ENCODE data around the gene REEP1.

The REEP1 gene

DNA sequence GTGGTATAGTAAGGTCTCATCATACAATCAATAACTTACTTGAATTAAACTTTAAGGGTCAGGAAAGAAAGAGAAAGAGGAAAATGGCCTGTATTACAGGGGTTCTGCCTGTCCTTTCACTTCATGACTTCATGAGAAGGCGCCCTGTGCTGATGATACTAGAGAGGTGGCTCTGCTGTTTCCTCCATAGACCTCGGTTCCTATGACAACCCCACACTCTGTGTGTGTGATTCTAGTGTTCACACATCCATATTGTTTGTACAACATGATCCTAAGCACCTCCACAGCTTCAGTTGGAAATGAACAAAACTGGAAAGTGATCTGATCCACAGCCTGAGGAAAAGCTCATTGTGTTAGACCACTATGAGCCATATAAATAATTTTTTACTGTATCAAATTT is 7.0 kb upstream of the REEP1 start:
- no peak for DNase-seq

DNA sequence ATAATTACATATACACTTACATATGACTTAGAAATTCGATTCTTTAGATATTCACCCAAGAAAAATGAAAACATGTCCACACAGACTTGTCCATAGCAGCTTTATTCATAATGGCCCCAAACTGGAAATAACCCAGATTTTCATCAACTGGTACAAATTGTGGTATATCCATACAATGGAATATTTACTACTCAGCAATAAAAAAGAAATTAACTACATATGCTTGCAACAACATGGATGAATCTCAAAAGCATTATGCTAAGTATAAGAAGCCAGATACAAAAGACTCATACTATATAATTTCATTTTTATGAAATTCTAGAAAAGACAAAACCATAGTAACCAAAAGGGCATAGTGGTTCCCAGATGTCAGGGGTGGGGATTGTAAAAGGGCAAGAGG is 5.1 kb upstream of the REEP1 start:
- DNase-seq: no peak

DNA sequence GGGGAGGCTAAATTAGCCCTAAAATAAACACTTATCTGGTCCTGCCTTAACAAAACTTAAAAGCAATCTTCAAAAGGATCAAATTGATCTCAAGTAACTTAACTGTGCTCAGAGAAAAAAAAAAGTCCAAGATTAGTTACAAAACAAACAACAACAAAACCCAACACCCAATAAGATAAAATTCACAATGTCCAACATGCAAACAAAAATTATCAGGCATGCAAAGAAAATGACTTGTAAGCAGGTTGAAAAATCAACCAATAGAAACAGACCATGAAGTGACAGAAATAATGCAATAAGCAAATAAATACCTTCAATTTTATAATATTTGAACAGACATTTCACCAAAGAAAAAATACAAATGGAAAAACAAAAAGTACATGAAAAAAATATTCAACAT is 4.0 kb upstream of the REEP1 start:
- no peak for DNase-seq

DNA sequence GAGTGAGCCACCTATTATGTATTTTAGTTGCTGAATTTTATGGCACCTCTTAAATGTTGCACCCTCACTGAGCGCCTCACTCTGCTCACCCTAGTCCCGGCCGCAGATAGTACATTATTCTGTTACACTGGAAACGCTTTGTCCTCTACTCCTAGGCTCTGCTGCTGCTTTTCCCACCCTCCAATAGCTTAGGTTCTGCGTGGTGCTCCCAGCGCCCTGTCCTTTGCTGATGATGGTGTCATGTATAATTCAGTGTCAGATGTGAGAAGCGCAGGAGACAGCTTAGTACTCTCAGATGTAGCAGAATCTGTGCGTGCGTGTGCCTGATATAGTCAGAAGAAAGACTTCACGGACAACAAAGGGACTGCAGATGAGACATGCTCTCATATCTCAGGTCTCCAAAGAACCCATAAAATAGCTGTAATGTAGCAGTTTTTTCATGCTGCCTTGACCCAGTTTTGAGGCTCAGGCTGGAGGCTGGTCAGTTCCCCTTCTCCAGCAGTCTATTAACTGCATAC is 1.4 kb upstream of the REEP1 start:
- no peak for DNase-seq

DNA sequence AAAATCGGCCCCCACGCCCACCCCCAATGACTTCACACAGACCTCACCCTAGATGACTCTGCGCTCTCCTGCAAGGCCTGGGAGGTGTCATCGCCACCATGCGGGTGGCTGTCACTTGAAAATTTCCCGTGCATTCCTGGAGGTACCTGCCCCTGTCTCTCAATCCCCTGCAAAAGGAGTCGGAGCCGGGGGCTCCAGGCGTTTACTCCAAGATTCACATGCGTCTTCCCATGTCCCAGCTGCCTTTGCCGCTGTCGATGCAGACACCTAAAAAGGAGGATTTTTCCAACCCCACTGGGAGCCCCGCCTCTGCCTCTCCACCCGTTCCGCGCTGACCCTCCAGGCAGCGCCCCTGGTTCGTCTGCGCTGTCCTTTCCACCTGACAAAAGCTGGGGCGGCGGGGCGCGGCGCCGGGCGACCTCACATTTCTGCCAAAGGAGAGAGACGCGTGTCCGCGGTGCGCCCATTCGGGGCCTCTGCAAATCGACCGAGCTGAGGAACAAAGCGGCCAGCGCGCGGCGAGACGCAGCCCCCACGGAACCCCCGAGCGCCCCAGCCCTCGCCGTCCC is 667 bp downstream of the REEP1 start:
- peak; percentile 25 for DNase-seq

DNA sequence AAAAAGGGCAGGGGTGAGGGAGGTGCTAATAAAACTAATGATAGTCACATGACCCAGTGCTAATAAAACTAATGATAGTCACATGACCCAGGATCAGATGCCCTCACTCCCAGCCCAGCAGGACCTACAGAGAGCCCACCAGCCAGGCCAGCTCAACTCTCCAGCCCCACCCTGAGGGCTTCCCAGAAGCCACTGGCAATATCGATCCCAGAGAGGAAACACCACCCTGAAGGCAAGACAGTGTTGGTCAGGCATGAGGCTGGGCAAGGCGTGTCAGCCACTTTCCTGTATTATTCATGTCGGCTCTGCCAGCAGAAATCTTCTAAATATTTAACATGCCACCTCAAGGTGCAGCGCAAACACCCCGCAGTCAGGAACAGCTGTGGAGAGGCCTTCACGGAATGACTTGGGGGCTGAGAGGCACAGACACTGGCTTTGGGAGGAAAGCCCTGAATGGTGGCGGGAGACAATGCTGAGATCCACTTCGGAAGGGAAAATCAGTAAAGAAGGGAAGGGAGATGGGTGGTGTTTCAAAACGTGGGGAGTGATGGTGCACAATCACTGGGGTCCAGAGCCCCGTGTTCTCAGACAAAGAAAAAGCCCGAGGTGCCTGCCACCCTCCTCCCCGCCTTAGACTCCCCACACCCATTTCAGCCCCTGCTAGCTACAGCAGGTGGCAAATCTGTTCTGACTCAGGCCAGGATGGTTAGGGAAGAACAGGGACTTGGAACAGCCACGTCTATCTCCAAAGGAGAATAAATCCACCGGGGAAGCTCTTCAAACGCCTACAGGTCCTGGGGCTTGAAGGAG is 1.4 kb downstream of the REEP1 start:
- no peak for DNase-seq

DNA sequence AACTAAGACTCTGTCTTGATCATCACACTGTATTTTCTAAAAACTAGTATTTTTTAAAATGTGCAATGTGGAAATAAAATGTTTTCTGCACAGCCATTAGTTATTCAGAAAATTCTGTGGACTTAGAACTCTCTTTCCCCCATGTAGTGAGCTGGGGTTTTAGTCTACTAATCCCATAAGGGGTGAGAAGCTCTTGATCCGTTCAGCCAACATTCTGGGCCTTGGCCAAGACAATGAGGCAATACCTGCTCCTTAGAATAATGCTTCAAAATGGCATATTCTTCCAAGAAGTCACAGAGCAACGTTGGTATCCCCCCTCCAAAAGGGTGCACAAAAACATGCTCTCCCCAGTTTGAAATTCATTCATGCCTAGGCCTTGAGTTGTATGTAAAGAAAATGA is 4.0 kb downstream of the REEP1 start:
- no peak for DNase-seq

DNA sequence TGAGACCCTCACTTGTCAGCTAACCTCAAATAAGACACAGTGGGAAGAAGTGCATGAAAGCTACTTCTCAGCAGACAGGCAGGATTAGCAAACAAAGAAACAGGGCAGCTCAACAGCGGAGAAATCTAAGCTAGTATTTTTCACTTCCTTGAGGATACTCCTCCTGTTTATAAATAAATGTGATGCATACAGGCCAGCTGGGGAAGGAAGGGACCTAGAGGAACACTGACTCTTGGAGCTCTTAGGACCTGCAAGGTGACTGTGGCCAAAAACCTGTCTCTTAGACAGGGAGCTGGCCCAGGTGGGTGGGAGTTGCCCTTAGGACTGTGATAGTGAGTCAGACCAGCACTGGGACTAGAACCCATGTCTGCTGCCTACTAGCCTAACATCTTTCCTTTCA is 4.8 kb downstream of the REEP1 start:
- DNase-seq: no peak

DNA sequence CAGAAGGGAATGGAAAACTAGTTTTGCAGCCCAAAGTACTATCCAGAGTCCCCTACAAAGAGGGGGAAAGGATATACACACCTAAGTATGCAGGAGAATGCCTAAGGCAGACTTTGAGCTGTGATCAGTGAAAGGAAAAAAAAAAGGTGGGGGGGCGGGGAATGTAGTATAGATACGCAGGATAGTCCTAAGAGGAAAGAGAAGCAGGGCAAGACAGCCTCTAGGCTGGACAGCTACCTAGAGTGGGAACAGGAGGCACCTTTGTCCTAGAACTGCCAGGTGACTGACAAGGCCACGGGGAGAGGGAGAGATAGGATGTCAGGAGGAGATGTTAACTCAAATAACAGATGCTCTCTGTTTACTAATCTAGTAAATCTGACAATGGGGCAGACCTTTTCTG is 6.0 kb downstream of the REEP1 start:
- DNase-seq: no peak

DNA sequence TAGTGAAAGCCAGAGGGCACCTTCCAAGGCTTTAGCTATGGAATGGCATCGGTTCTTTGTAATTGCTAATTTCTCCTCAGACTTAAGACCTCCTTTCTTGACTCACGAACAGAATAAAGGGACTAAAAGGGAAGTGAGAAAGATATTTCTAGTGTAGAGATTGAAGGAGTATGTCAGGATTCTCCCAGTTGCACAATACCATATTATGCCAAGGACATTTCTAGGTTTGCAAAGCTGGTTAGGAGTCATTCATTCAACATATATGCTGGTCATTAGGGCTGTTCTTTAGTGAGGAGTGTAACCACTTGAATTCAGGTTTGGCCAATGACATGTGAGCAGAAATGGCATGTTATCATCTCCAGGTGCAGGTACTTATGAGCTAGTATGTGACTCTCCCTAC is 7.4 kb downstream of the REEP1 start:
- DNase-seq: no peak

DNA sequence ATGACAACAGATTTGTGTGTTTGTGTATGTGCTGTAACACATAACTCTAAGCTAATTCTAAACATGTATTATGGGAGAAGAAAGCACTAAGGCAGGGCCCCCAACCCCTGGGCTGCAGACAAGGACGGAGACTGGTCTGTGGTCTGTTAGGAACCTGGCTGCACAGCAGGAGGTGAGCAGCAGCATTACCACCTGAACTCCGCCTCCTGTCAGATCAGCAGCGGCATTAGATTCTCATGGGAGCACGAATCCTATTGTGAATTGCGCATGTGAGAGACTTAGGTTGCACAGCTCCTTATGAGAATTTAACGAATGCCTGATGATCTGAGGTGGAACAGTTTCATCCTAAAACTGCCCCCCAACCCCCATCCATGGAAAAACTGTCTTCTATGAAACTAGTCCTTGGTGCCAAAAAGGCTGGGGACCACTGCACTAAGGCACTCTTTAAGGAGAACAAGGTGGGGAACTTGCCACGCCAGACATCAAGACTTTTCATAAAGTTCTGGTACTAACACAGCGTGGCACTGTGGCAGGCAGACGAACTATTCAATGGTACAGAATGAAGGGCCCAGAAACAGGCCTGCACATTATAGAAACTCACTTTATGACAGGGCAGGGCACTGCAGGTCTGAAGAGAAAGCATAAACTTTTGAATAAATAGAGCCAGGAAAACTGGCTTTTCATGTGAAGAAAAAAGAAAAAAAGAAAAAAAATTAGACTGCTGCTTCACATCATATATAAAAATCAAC is 14.0 kb downstream of the REEP1 start:
- no peak for DNase-seq

DNA sequence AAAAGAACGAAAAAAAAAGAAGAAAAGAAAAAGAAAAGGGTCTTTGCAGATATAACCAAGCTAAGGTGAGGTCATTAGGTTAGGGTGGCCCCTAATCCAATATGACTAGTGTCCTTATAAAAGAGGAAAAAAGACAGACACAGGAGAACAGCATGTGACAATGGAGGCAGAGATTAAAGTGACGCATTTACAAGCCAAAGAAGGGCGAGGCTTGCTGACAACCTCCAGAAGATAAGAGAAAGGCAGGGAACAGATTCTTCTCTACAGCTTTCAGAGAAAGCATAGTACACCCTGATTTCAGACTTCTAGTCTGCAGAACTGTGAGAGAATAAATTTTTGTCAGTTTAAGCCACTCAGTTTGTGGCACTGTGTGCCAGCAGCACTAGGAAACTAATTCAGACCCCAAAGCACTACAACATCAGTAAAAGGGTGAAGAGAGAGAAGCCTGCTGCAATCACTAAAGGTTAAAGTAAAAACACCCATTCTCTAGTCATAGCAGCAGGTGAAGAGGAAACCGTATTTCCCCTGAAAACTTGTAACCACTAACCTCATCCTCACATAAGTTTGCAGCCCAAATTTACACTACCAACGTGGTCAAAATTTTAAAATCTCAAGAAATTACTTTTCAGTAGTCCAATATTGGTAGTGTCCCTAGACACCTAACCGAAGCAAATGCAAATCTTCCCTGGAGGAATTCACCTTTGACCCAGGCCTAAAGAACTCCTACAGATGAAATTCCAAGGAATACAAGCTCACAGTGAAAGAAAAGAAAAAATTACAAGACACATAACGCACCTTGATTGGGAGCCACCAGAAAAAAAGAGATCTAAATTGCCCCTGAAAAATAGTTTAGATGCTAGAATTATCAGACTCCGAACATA is 17.5 kb downstream of the REEP1 start:
- DNase-seq: no peak

DNA sequence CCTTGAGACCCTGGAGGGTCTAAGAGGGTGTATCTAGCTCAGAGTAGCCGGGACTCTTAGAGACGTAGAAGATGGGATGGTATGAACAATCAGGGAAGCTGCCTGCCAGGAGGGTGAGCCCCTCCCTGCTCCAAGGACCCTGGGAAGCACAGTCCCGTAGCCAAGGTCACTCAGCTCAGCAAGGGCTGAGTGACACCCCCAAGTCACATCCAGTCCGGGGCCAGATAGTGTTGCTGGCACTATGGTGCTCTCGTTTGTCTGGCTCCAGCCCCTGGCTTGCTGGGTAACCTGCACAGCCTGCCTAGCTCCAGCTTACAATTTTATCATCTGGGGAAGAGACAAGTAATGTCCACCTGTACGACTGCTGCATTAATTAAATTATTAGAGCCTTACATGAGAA is 22.3 kb downstream of the REEP1 start:
- DNase-seq: no peak

DNA sequence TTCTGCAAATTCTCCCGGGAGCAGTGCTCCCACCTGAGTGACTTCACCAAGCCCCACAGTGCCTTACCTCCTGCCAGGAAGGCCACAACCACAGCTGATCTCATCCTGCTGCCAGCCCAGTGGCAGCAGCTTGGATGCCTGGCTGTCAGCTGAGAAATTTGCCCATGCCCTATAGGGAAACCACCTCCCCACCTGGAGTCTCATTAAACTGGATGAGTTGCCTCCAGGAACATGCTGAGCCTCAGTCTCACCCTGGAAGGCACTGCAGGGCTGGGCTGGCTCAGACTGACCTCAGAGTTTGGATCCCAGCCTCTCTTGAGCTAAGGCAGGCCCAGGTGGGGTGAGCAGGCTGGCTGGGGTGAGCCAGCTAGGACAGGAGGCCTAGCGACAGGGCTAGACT is 23.3 kb downstream of the REEP1 start:
- DNase-seq: no peak

DNA sequence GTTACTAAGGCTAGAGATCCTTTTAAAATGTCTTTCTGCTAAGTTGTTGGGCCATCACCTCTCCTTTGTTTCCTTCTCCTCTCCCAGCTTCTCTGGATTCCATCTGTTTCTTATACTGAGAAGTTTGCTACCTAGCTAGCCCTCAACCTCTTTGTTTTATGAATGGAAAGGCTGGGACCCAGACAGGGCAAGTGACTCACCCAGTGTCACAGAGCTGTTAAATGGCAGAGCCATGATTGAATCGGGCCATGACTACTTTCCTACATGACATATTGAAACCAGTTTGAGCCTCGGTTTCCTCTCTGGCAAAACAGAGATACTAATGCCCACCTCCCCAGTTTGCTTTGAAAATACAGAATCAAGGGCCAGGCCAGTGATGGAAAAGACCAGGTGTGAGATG is 24.1 kb downstream of the REEP1 start:
- no peak for DNase-seq

DNA sequence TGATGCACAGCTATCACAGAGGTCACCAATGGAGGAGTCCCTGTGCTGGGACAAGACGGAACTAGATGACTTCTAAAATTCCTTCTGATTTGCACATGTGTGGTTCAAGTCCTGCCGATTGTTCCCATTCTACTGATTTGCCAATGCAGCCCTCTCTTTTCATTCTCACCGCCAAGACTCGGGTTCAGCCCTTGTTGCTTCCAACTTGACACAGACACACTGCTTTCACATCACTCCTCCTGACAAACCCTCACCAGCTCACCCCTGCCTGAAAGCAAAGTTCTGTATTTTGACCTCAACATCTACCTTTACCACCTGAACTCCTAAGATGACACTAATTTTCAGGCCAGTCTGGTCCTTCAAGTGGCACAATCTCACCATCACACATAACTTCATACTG is 25.5 kb downstream of the REEP1 start:
- no peak for DNase-seq

DNA sequence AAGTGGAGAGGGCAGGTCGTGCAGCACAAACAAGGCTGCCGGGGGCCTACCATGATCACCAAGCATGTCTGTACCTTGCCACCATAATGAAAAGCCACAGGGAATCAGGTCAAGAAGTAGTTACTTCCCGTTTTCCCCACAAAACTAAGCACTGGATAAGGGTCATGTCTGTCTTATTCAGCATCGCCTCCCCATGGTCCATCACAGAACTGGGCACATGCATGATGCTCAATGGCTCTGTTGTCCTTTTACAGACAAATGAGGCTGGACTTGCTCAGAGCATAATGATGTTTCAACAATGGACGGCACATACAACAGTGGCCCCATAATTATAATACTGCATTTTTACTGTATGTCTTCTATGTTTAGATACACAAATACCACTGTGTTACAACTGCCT is 27.5 kb downstream of the REEP1 start:
- DNase-seq: no peak

DNA sequence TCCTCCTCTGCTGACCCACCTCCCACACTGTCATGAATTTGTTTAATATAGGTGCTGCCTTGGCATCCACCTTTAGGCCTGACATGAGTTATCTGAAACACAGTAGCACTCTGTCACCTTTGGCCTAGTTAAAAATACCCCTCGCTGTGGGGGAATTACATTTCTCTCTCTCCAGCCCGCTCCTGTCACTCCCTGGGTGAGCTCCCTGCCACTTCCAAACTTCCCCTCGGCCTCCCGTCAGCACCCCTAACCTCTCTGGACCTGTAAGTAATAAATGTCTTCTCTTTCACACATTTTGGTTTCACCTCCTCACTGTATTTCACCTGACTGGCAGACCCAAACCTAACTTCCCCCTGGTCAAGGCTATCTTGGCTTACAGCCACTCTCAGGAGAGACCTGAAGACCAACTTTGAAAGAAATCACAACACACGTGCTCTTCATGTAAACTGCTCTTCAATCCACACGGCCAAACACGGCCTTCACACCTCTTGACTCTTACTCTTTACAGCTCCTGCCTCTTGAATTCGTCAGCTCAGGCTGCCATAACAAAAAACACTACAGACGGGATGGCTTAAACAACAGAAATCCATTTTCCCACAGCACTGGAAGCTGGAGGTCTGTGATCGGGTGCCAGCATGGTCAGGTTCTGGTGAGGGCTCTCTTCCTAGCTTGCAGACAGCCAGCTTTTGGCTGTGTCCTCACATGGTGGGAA is 28.3 kb downstream of the REEP1 start:
- no peak for DNase-seq

DNA sequence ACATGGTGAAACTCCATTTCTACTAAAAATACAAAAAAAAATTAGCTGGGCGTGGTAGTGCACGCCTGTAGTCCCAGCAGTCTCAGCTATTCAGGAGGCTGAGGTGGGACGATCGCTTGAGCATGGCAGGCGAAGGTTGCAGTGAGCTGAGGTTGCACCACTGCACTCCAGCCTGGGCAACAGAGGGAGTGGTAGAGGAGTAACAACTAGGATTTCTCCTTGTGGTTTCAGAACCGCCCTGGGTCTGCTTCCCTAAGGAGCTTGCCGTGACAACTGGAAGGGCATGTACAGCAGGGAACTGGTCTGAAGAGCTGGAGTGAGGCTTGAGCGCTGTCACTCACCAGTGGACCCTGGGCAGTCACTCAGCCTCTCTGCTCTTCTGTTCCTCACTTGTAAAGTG is 29.1 kb downstream of the REEP1 start:
- DNase-seq: no peak

DNA sequence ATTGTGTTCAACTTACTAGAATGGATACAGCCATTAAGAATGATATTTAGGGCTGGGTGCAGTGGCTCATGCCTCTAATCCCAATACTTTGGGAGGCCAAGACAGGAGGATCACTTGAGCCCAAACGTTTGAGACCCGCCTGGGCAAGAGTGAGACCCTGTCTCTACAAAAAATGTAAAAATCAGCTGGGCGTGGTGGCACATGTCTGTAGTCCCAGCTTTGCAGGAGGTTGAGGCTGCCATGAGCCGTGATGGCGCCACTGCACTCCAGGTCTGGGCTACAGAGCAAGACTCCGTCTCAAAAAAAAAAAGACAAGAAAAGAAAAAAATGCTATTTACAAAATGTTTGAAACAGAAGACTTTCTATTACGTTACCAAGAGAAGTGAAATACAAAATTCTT is 30.0 kb downstream of the REEP1 start:
- no peak for DNase-seq

DNA sequence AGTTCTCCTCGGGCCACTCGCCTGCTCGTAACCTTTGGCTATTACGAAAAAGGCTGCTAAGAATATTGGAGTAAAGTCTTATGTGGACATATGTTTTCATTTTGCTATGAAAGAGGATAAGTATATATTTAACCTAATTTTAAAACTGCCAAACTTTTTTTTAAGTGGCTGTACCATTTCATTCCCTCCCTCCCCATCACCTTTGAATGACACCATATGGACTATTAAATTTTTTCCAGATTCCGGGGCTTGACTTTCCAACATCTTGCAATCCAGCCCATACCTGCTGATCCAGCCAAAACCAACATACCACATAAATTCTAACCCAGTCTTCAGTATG is 31.5 kb downstream of the REEP1 start:
- no peak for DNase-seq

DNA sequence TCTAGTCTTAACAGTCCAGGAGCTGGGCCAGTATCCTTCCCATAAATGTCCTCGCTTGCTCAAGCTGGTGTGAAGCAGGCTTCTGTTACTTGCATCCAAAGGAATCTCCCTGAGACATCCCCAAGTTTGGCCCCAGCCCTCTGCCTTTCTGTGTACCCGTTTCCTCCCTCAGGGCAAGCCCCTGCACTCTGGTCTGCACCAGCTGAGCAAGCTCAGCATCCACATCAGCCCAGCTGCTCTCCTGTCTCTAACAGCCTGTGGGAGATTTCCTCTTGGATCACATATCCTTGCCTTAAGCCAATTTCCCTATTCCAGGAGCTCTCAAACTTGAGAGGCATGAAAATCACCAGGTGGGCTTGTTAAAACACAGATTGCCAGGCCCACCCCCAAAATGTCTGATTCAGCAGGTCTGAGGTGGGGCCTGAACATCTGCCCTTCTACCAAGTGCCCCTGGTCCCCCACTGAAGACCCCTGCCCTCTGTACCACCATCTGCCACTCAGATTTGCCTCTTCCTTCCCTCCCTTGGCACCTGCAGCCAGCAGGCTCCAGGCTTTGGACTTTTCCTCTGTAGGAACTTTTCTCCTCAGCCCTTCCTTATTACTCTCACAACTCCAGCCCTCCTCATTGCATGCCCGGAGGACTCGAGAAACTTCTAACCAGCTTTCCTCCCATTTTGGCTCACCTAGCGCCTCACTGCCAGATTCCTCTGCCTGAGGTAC is 32.1 kb downstream of the REEP1 start:
- DNase-seq: no peak

All from activated CD4-positive, alpha-beta T cell treated with anti-CD3 and anti-CD28 coated beads for 48 hours (primary cell).